Mucosa of descending colon (tissue), 3 donors: ENCODE data around the gene SH3RF3. TPM values are rescaled to one million over a fixed set of nuclear protein-coding genes. Genes with fewer than 3 reads are reported as not detected.
"Not testable (repeated sequence)": the region's sequence is repeated elsewhere in the genome, so short reads cannot be mapped to it uniquely, and the experiment has no call there.

Experiments used
- ATAC-seq: fragments of 200-7000 bp; cut with Tn5 transposase; one replicate; pipeline ENCODE4 v1.9.1; 2020; ENCODE audit warnings: mild to moderate bottlenecking, moderate library complexity
- DNase-seq, 3 donors: peaks; one replicate each; pipeline ENCODE4 v3.0.0-alpha.2; 2020
- H3K36me3 ChIP-seq: fragments of 200-600 bp; one replicate; pipeline ENCODE4 v1.8.0; 2021; ENCODE audit warnings: low read depth, mild to moderate bottlenecking
- H3K4me1 ChIP-seq: fragments of 200-600 bp; one replicate; pipeline ENCODE4 v1.8.0; 2021; ENCODE audit warnings: low read depth, mild to moderate bottlenecking
- H3K4me3 ChIP-seq: fragments of 200-600 bp; one replicate; pipeline ENCODE4 v1.8.0; 2021; ENCODE audit warnings: mild to moderate bottlenecking
- H3K9me3 ChIP-seq: fragments of 200-600 bp; one replicate; pipeline ENCODE4 v1.8.0; 2021; ENCODE audit warnings: mild to moderate bottlenecking
- CTCF ChIP-seq: fragments of 200-600 bp; IDR thresholded peaks from one replicate; pipeline ENCODE4 v1.8.0; 2022; ENCODE audit warnings: antibody characterized with exemption, mild to moderate bottlenecking
- intact Hi-C, 2 donors: fragments of 100-400 bp; cut with DNase I in 1 of 2; cut with micrococcal nuclease in 1 of 2; formaldehyde crosslinking; loops; one replicate each; pipeline versions ENCODE4 v1.11.0 to v1.11.1; 2022; cut with DNase I, micrococcal nuclease
- total RNA-seq, 3 donors: library from RNA; stranded (reverse); fragmentation: NEBNext Ultra II Directional in 2 of 3; extraction: Animal tissue kit (Norgen Biotek cat#: 25700) in 2 of 3; gene quantifications; one replicate each; pipeline versions ENCODE4 v1.2.1 to v1.2.4, GENCODE V29; 2021 to 2023
- donor health status: DM: no; HTN: no; CAD: no; lungs with moderate emphysema.
- donor health status: DM: no; HTN: no; CAD: no.
- donor health status: DM: no; HTN: yes; CAD: no.

The SH3RF3 gene
- total RNA-seq, 3 donors from 2014 or later, result 1.9 to 3.7 (median 3.0) TPM

DNA sequence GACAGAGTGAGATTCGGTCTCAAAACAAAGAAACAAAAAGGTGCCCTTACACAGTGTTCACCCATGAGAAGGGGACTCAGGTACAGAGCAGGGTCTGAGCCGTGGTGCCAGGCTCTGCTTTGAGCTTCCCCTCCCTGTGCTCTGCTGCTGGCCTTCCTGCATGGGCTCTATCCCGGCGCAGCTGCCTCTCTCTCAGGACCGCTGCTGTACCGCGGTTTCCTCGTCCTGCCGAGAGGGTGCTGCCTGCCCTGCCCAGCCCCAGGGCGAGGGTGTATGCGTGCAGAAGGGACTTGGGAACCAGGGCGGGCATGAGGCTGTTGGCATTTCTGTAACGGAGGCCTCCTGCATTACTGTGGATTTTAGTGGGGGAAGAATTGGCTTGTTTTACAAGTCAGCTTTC, 30.1 kb downstream of the SH3RF3 start:
- DNase-seq (no peak), ATAC-seq (no peak)
- H3K9me3 ChIP-seq, result no peaks in the 10 kb centered on the region
- TF ChIP-seq CTCF, result no peak
- H3K4me3 ChIP-seq, result no peak overlapping the region
- intact Hi-C loops, result no loop called here
- H3K4me1 ChIP-seq, result peaks cover 3% of the 10 kb centered on the region
- H3K36me3 ChIP-seq, result no peaks in the 10 kb centered on the region

GRCh38 chr2:109160714-109161440, 31.9 kb downstream of the SH3RF3 start:
- H3K9me3 ChIP-seq, result no peaks in the 10 kb centered on the region
- H3K4me3 ChIP-seq, result no peak overlapping the region
- H3K36me3 ChIP-seq, result no peaks in the 10 kb centered on the region
- H3K4me1 ChIP-seq, result peaks cover 3% of the 10 kb centered on the region
- DNase-seq, result no peak
- ATAC-seq, result no peak
- intact Hi-C loops, result no loop called here
- TF ChIP-seq CTCF, result no peak

DNA sequence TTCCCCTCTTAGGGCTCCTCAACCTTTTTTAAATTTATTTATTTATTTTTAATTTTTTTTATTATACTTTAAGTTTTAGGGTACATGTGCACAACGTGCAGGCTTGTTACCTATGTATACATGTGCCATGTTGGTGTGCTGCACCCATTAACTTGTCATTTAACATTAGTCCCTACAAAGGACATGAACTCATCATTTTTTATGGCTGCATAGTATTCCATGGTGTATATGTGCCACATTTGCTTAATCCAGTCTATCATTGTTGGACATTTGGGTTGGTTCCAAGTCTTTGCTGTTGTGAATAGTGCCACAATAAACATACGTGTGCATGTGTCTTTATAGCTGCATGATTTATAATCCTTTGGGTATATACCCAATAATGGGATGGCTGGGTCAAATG, 33.4 kb downstream of the SH3RF3 start:
- H3K36me3 ChIP-seq, intact Hi-C loops, H3K4me1 ChIP-seq, H3K9me3 ChIP-seq, DNase-seq, ATAC-seq, H3K4me3 ChIP-seq: not testable (repeated sequence)

DNA sequence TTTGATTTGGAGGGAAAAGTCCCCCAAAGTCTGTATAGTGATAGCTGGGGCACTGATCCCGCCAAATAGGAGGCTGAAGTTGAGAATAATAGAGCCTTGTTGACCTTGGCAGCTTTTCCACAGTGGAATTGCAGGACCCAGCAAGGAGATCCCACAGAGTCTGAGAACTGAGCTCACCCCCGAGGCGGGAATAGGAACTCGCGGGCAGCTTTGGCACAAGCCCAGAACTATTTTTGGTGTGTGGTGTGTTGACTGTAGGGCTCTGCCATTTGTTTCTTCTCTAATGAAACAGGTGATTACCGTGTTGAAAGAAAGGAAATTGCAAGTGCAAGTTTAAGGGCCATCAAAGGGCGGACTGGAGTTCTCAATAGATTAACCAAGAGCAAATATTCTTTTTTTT, 34.0 kb downstream of the SH3RF3 start:
- H3K4me1 ChIP-seq, result no peaks in the 10 kb centered on the region
- no peak overlapping the region for H3K4me3 ChIP-seq
- no peak for TF ChIP-seq CTCF
- DNase-seq (peak in 1 of 3 donors; percentile 29), ATAC-seq (no peak)
- intact Hi-C loops, result no loop called here
- H3K36me3 ChIP-seq, result no peaks in the 10 kb centered on the region
- no peaks in the 10 kb centered on the region for H3K9me3 ChIP-seq

GRCh38 chr2:109164311-109164710, 35.3 kb downstream of the SH3RF3 start:
- no peak overlapping the region for H3K4me3 ChIP-seq
- intact Hi-C loops, result no loop called here
- ATAC-seq, result no peak
- no peaks in the 10 kb centered on the region for H3K36me3 ChIP-seq
- no peaks in the 10 kb centered on the region for H3K9me3 ChIP-seq
- no peak for TF ChIP-seq CTCF
- no peak for DNase-seq
- no peaks in the 10 kb centered on the region for H3K4me1 ChIP-seq

GRCh38 chr2:109164739-109165221, 35.8 kb downstream of the SH3RF3 start:
- H3K36me3 ChIP-seq, result no peaks in the 10 kb centered on the region
- intact Hi-C loops, result no loop called here
- H3K9me3 ChIP-seq, result no peaks in the 10 kb centered on the region
- H3K4me1 ChIP-seq, result no peaks in the 10 kb centered on the region
- no peak overlapping the region for H3K4me3 ChIP-seq
- ATAC-seq (no peak), DNase-seq (peak in 1 of 3 donors; percentile 21)
- no peak for TF ChIP-seq CTCF
